Endothelial cell of umbilical vein (primary cell): Measurements from ENCODE around the gene MORC4. TPM values are rescaled to one million over a fixed set of nuclear protein-coding genes. Genes with fewer than 3 reads are reported as not detected.

ENCODE experiments used
- Bru-seq: library from RNA; stranded (reverse); fragments of 400-500 nt; gene quantifications from one replicate; lab custom pipeline; 2021; lab: Mats Ljungman, UMichigan
- BruChase-seq, 2 experiments: library from RNA; stranded (reverse); fragments of 400-500 nt; gene quantifications; one replicate each; lab custom pipeline; 2021; lab: Mats Ljungman, UMichigan
- BruUV-seq: library from RNA; stranded (reverse); fragments of 400-500 nt; replicated peaks from 2 replicates; lab custom pipeline; 2021; lab: Mats Ljungman, UMichigan
- CTCF ChIA-PET: fragments of 300-600, 350-600 bp; sonication (Branson Sonifier 250); formaldehyde crosslinking; loops from one replicate; lab custom pipeline; 2021; ENCODE audit warnings: antibody characterized with exemption, inconsistent platforms; lab: Charles Lee
- POLR2A ChIA-PET: fragments of 300-600, 350-600 bp; sonication (Branson Sonifier 250); formaldehyde crosslinking; loops from one replicate; lab custom pipeline; 2021; ENCODE audit warnings: antibody characterized with exemption, inconsistent platforms; lab: Charles Lee
- DNase-seq: peaks from one replicate; pipeline ENCODE4 v3.0.0-alpha.2; 2011; ENCODE audit warnings: low read depth, low spot score
- FAIRE-seq: peaks from 2 replicates; lab custom pipeline; 2011; peaks lifted over from hg19 to GRCh38; lab: Jason Lieb, UNC
- H2AFZ ChIP-seq: 2 replicates; pipeline ENCODE4 v1.6.0; 2012; ENCODE audit warnings: low read depth, low read length, control low read depth, inconsistent platforms
- H3K27ac ChIP-seq: 2 replicates; pipeline ENCODE4 v1.5.1; 2011; ENCODE audit warnings: low read depth, mild to moderate bottlenecking, control low read depth, low read length, moderate library complexity; ENCODE audit not compliant: insufficient read depth
- H3K27me3 ChIP-seq, 2 experiments: 2 replicates each; pipeline versions ENCODE4 v1.6.0 to v1.6.1; 2011; ENCODE audit warnings: low read length in 2 of 2, mixed read lengths in 1 of 2; ENCODE audit not compliant: control insufficient read depth in 2 of 2, insufficient read depth in 2 of 2
- H3K36me3 ChIP-seq, 2 experiments: 2 replicates in 1 of 2; 3 replicates in 1 of 2; pipeline ENCODE4 v1.5.1; 2011; ENCODE audit warnings: low read length in 2 of 2, mild to moderate bottlenecking in 1 of 2, moderate library complexity in 1 of 2; ENCODE audit not compliant: control insufficient read depth in 2 of 2, insufficient read depth in 2 of 2; ENCODE audit errors: extremely low read depth in 1 of 2
- H3K4me1 ChIP-seq: 3 replicates; pipeline ENCODE4 v1.5.1; 2011; ENCODE audit warnings: mild to moderate bottlenecking, low read length; ENCODE audit not compliant: control insufficient read depth, insufficient read depth; ENCODE audit errors: extremely low read depth
- H3K4me2 ChIP-seq: 2 replicates; pipeline ENCODE4 v1.6.1; 2011; ENCODE audit warnings: low read length, control low read depth, mixed read lengths; ENCODE audit not compliant: insufficient read depth
- H3K4me3 ChIP-seq, 3 experiments: fragments of 200-600 bp in 1 of 3; sonication (generic), shearing (Covaris generic) in 1 of 3; replicated peaks in 1 of 3; 2 replicates each; pipeline ENCODE4 v1.5.1; 2011 to 2016; ENCODE audit warnings: control low read depth in 3 of 3, low read length in 3 of 3, mild to moderate bottlenecking in 2 of 3, inconsistent platforms in 1 of 3, low read depth in 1 of 3, moderate library complexity in 1 of 3; ENCODE audit not compliant: insufficient read depth in 1 of 3
- H3K79me2 ChIP-seq: 2 replicates; pipeline ENCODE4 v1.6.0; 2012; ENCODE audit warnings: low read length, inconsistent platforms; ENCODE audit not compliant: control insufficient read depth, insufficient read depth
- H3K9ac ChIP-seq: replicated peaks from 2 replicates; pipeline ENCODE3; 2011; ENCODE audit warnings: low read length, control low read depth; ENCODE audit not compliant: insufficient read depth; ENCODE audit errors: extremely low read depth
- H3K9me1 ChIP-seq: replicated peaks from 3 replicates; pipeline ENCODE4 v1.6.0; 2011; ENCODE audit warnings: mild to moderate bottlenecking, low read length; ENCODE audit not compliant: control insufficient read depth, insufficient read depth; ENCODE audit errors: extremely low read depth
- H3K9me3 ChIP-seq: replicated peaks from 2 replicates; pipeline ENCODE4 v1.5.1; 2012; ENCODE audit warnings: low read length, inconsistent platforms; ENCODE audit not compliant: control insufficient read depth, insufficient read depth
- H4K20me1 ChIP-seq: replicated peaks from 2 replicates; pipeline ENCODE3; 2011; ENCODE audit warnings: mild to moderate bottlenecking, low read length; ENCODE audit not compliant: control insufficient read depth, insufficient read depth; ENCODE audit errors: extremely low read depth
- EZH2 ChIP-seq: IDR thresholded peaks from 2 replicates; pipeline ENCODE4 v1.6.1; 2012; ENCODE audit warnings: borderline replicate concordance, low read depth, mild to moderate bottlenecking, moderate library complexity, low read length, inconsistent platforms; ENCODE audit not compliant: severe bottlenecking
- FOS ChIP-seq: IDR thresholded peaks from 2 replicates; pipeline ENCODE4 v1.6.1; 2011; ENCODE audit warnings: mild to moderate bottlenecking, low read length, moderate library complexity, borderline replicate concordance; ENCODE audit not compliant: insufficient read depth
- GATA2 ChIP-seq: IDR thresholded peaks from 2 replicates; pipeline ENCODE4 v1.7.0; 2011; ENCODE audit warnings: low read depth, mild to moderate bottlenecking, moderate library complexity, mixed read lengths, low read length; ENCODE audit not compliant: insufficient read length, insufficient read depth
- JUN ChIP-seq: IDR thresholded peaks from 2 replicates; pipeline ENCODE4 v1.6.1; 2011; ENCODE audit warnings: borderline replicate concordance, low read depth; ENCODE audit not compliant: insufficient read length, insufficient read depth
- MYC ChIP-seq: IDR thresholded peaks from one replicate; pipeline ENCODE4 v1.6.1; 2011; ENCODE audit warnings: mild to moderate bottlenecking, low read depth, low read length
- POLR2A ChIP-seq: IDR thresholded peaks from 2 replicates; pipeline ENCODE4 v1.6.1; 2012; ENCODE audit warnings: low read depth, mild to moderate bottlenecking, control low read depth, low read length
- POLR2AphosphoS5 ChIP-seq: IDR thresholded peaks from 2 replicates; pipeline ENCODE4 v1.6.1; 2012; ENCODE audit warnings: low read depth, mild to moderate bottlenecking, control low read depth, low read length, moderate library complexity; ENCODE audit not compliant: insufficient read depth
- dilution Hi-C: fragments of 300-500 bp; cut with MboI; formaldehyde crosslinking; loops from one replicate; pipeline ENCODE4 v1.15.0; 2019; ENCODE audit warnings: low sequenced_read_pairs; ENCODE audit not compliant: extremely low pct_ligation_motif_present
- intact Hi-C: fragments of 100-400 bp; cut with micrococcal nuclease; formaldehyde crosslinking; loops from one replicate; pipeline ENCODE4 v1.10.0; 2022
- long read RNA-seq: library from polyadenylated mRNA; stranded (forward); transcript quantifications from one replicate; pipeline ENCODE4 v2.0.0, GENCODE V29; 2021
- polyA minus RNA-seq, 3 experiments: library from RNA; depleted of rRNA, polyadenylated mRNA; stranded (reverse); fragments of >200 nt; gene quantifications; 1 replicate in 1 of 3; 2 replicates in 2 of 3; pipeline ENCODE4 v1.2.3, GENCODE V29; 2011
- polyA plus RNA-seq, 4 experiments: library from polyadenylated mRNA; depleted of rRNA in 3 of 4; stranded (reverse) in 3 of 4; unstranded in 1 of 4; fragments of >200 nt; gene quantifications; 2 replicates each; pipeline versions ENCODE4 v1.2.1 to v1.2.3, GENCODE V29; 2011 to 2012; ENCODE audit warnings: missing spikeins in 1 of 4
- total RNA-seq: library from RNA; stranded (reverse); gene quantifications from 2 replicates; pipeline ENCODE4 v1.2.3, GENCODE V29; 2021
- TF ChIP-seq, protein P1 (sequence below): IDR thresholded peaks from 2 replicates; pipeline ENCODE4 v1.6.1; 2011; ENCODE audit not compliant: insufficient read depth, insufficient read length
- TF ChIP-seq, protein P2 (sequence below), 2 donors: IDR thresholded peaks; 1 replicate in 1 of 2; 2 replicates in 1 of 2; pipeline ENCODE4 v1.5.1; 2011; ENCODE audit warnings: low read length in 2 of 2, mild to moderate bottlenecking in 2 of 2, moderate library complexity in 2 of 2, control low read depth in 1 of 2, inconsistent platforms in 1 of 2, low read depth in 1 of 2; ENCODE audit not compliant: insufficient read depth in 1 of 2; ENCODE audit errors: extremely low read depth in 1 of 2

Gene MORC4
- total RNA-seq: 9.6 and 12.0 TPM in 2 replicates
- polyA plus RNA-seq: 3.3 and 4.3 TPM in 2 replicates
- 4.5 and 4.7 TPM in 2 replicates for polyA plus RNA-seq (2011; cell fraction: cytosol; rRNA removed)
- polyA plus RNA-seq (2011; cell fraction: nucleus; rRNA removed): 10.8 and 15.7 TPM in 2 replicates
- polyA plus RNA-seq (2012): 12.4 and 12.7 TPM in 2 replicates
- polyA minus RNA-seq: 6.7 and 8.1 TPM in 2 replicates
- 5.1 TPM for polyA minus RNA-seq (2011; cell fraction: cytosol; rRNA and poly(A)+ RNA removed)
- polyA minus RNA-seq (2011; cell fraction: nucleus; rRNA and poly(A)+ RNA removed): 6.9 and 10.6 TPM in 2 replicates
- percentile 54 among the genes with signal in this experiment for Bru-seq, nascent RNA
- percentile 53 among the genes with signal in this experiment for BruChase-seq, experiment 1, labeled RNA remaining after a 6-hour chase
- BruChase-seq, experiment 2, labeled RNA remaining after a 2-hour chase: percentile 63 among the genes with signal in this experiment
- long read RNA-seq, transcript MORC4-201 (17 exons, 2,940 nt): major isoform, 11 of 32 reads
- long read RNA-seq, transcript MORC4-202 (17 exons, 3,834 nt): minor isoform, 6 of 32 reads
- long read RNA-seq, partial matches to known transcripts: 3 of 32 reads
- long read RNA-seq, other reads (novel, unspliced or antisense): 12 of 32 reads

DNA sequence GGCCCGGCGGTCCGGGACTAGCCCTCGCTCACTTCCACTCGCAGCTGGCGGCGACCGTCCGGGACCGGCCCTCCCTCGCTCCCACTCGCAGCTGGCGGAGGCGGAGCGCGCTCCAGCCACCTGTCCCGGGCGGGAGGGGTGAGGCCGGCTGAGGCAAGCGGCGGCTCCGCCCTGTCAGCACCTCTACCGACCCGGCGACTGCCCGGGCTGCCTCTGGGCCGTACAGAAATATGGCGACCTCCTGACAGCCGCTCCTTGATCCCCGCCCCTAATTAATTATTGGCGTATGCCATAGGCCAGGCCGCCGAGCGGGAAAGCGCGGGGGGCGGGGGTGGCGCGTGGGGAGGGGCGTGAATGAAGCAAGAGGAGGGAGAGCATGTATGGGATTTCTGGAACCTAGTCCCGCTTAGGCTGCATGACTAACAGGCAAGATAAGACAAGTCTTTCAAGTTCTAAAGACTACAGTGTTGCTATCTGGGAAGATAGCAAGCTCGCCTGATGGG lies at the start of gene MORC4:
Gene MORC4, minus strand, starts transcription at position 200 of the 503 bp plus-strand sequence. CDS start 243 bp downstream, outside the sequence.
- Histone ChIP-seq H3K9me3 (no peaks in the 10 kb centered on the region), H2AFZ (peak within 1 kb of the TSS; percentile 68), H3K9ac (peak within 1 kb of the TSS; percentile 3), H3K9me1 (no peaks in the 10 kb centered on the region), H3K4me2 (peak within 1 kb of the TSS; percentile 18), H3K4me3 (peak within 1 kb of the TSS; percentile 23 to 69 (median 53)), H3K27ac (no peak within 1 kb of the TSS), H4K20me1 (no peaks in the 10 kb centered on the region), H3K36me3 (no peaks in the 10 kb centered on the region), H3K27me3 (no peaks in the 10 kb centered on the region), H3K79me2 (no peaks in the 10 kb centered on the region), H3K4me1 (no peaks in the 10 kb centered on the region)
- intact Hi-C loops (no loop called here), dilution Hi-C loops (no loop called here)
- no peak for TF ChIP-seq JUN
- TF ChIP-seq, protein P1, sequence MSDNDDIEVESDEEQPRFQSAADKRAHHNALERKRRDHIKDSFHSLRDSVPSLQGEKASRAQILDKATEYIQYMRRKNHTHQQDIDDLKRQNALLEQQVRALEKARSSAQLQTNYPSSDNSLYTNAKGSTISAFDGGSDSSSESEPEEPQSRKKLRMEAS: no peak
- no peak for TF ChIP-seq FOS
- TF ChIP-seq, protein P2, sequence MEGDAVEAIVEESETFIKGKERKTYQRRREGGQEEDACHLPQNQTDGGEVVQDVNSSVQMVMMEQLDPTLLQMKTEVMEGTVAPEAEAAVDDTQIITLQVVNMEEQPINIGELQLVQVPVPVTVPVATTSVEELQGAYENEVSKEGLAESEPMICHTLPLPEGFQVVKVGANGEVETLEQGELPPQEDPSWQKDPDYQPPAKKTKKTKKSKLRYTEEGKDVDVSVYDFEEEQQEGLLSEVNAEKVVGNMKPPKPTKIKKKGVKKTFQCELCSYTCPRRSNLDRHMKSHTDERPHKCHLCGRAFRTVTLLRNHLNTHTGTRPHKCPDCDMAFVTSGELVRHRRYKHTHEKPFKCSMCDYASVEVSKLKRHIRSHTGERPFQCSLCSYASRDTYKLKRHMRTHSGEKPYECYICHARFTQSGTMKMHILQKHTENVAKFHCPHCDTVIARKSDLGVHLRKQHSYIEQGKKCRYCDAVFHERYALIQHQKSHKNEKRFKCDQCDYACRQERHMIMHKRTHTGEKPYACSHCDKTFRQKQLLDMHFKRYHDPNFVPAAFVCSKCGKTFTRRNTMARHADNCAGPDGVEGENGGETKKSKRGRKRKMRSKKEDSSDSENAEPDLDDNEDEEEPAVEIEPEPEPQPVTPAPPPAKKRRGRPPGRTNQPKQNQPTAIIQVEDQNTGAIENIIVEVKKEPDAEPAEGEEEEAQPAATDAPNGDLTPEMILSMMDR (IDR thresholded peaks at IDR 0.05; ENCODE audit: extremely low read depth in 1 of 2, insufficient read depth in 1 of 2, low read depth in 1 of 2, low read length in 2 of 2): no peak
- no peak for TF ChIP-seq MYC
- TF ChIP-seq GATA2: no peak
- TF ChIP-seq POLR2A: no peak
- no peak for TF ChIP-seq POLR2AphosphoS5
- TF ChIP-seq EZH2: no peak
- CTCF ChIA-PET: interaction anchor here (1.1 to 1.4 kb wide), 3 partner anchors 325 to 542 kb away, joined by 3 to 4 read pairs (median 4); no protein-coding TSS in a partner anchor
- POLR2A ChIA-PET: no interaction called here
- FAIRE-seq (peak; percentile 72), DNase-seq (peak; percentile 72)
- no TSS peak for BruUV-seq
